Epithelial cell of proximal tubule (primary cell): Measurements from ENCODE around the gene DLG1. TPM values are rescaled to one million over a fixed set of nuclear protein-coding genes. Genes with fewer than 3 reads are reported as not detected.
"Not testable (repeated sequence)": the region's sequence is repeated elsewhere in the genome, so short reads cannot be mapped to it uniquely, and the experiment has no call there.

Experiments
- DNase-seq: peaks from one replicate; pipeline ENCODE4 v3.0.0-alpha.2; 2011; ENCODE audit warnings: low read depth
- H3K4me3 ChIP-seq: 2 replicates; pipeline ENCODE4 v1.5.1; 2011; ENCODE audit warnings: low read depth, mild to moderate bottlenecking, low read length
- total RNA-seq: library from RNA; depleted of rRNA; stranded (reverse); fragments of >200 nt; gene quantifications from 2 replicates; pipeline ENCODE4 v1.2.3, GENCODE V29; 2015
- TF ChIP-seq, protein P1 (sequence below): conservative IDR thresholded peaks from 2 replicates; pipeline ENCODE4 v1.5.1; 2012; ENCODE audit warnings: low read depth, mild to moderate bottlenecking, low read length

The DLG1 gene
- total RNA-seq, 1 donor from 2014 or later: 67.6 TPM

GRCh38 chr3:197201791-197202452 is 96.5 kb downstream of the DLG1 start:
- DNase-seq: no peak
- TF ChIP-seq, protein P1, sequence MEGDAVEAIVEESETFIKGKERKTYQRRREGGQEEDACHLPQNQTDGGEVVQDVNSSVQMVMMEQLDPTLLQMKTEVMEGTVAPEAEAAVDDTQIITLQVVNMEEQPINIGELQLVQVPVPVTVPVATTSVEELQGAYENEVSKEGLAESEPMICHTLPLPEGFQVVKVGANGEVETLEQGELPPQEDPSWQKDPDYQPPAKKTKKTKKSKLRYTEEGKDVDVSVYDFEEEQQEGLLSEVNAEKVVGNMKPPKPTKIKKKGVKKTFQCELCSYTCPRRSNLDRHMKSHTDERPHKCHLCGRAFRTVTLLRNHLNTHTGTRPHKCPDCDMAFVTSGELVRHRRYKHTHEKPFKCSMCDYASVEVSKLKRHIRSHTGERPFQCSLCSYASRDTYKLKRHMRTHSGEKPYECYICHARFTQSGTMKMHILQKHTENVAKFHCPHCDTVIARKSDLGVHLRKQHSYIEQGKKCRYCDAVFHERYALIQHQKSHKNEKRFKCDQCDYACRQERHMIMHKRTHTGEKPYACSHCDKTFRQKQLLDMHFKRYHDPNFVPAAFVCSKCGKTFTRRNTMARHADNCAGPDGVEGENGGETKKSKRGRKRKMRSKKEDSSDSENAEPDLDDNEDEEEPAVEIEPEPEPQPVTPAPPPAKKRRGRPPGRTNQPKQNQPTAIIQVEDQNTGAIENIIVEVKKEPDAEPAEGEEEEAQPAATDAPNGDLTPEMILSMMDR: no peak
- H3K4me3 ChIP-seq: no peak overlapping the region

DNA sequence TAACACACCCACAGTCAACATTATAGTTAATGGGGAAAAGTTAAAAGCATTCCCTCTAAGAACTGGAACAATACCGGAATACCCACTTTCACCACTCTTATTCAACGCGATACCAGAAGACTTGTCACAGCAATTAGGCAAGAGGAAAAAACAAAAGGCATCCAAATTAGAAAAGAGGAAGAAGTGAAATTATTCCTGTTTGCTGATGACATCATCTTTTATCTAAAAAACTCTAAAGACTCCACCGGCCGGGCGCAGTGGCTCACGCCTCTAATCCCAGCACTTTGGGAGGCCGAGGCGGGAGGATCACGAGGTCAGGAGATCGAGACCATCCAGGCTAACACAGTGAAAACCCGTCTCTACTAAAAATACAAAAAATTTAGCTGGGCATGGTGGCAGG is 97.6 kb downstream of the DLG1 start:
- not testable (repeated sequence) for DNase-seq, H3K4me3 ChIP-seq

DNA sequence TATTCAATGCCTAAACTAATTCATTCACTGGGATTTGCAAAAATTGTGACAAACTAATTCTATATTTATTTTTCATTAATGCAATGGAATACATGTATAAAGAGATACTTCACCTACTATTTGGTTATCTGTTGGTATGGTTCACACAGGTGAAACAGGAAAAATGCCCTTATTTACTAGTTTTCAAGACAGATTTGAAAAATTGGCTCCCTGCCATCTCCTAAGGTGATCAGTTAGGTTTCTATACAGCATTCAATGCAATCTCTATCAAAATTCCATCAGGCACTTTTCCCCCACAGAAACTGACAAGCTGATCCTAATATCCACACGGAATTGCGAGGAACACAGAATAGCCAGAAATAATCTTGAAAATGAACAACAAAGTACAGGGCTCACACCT is 101.1 kb downstream of the DLG1 start:
- no peak for DNase-seq
- TF ChIP-seq, protein P1: no peak
- no peak overlapping the region for H3K4me3 ChIP-seq

DNA sequence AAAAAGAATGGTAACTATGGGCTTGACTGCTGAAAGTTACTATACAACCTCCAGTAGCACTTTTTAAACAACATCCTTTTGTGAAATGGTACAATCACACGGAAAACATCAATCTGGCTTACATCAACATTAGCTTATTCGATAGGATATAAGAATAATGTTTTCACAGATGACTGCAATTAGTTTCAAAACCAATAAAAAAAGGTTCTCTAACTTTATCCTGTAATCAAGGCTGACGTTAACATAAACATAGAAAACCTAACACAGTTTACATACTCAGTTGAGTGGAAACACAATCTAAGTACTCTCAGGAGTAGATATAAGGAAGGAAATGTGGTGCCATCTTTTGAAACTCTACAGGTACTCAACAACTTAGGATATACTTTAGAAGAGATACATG is 102.2 kb downstream of the DLG1 start:
- no peak overlapping the region for H3K4me3 ChIP-seq
- TF ChIP-seq, protein P1: no peak
- DNase-seq: no peak

DNA sequence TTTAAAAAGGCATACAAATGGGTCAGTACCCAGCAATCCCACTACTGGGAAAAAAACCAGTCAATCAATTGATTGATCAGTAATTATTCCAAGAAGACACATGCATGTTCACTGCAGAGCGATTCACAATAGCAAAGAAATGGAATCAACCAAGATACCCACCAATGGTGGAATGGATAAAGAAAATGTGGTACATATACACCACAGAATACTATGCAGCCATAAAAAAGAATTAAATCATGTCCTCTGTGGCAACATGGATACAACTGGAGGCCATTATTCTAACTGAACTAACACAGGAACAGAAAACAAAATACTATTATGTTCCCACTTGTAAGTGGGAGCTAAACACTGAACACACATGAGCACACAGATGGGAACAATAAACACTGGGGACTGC is 103.1 kb downstream of the DLG1 start:
- no peak for DNase-seq
- TF ChIP-seq, protein P1: no peak
- no peak overlapping the region for H3K4me3 ChIP-seq

- not testable (repeated sequence) for H3K4me3 ChIP-seq, DNase-seq
These were observed 104.7 kb downstream of the DLG1 start for GRCh38 chr3:197193759-197194158.

- no peak for DNase-seq
- no peak overlapping the region for H3K4me3 ChIP-seq
- TF ChIP-seq, protein P1: no peak
These were observed 106.5 kb downstream of the DLG1 start for GRCh38 chr3:197191897-197192296.

GRCh38 chr3:197189623-197190022 is 108.8 kb downstream of the DLG1 start:
- no peak overlapping the region for H3K4me3 ChIP-seq
- TF ChIP-seq, protein P1: no peak
- no peak for DNase-seq
